Measurements from ENCODE around the gene DYTN.
A peak's percentile ranks its signal among the peaks of the same experiment; 100 is the strongest.

DYTN gene

GRCh38 chr2:206657087-206657486 is 61.1 kb downstream of the DYTN start:
- no peaks in the 10 kb centered on the region for H3K27me3 ChIP-seq
- H3K36me3 ChIP-seq, result no peaks in the 10 kb centered on the region
- no peaks in the 10 kb centered on the region for H3K9me3 ChIP-seq
- TF ChIP-seq CTCF (IDR thresholded peaks at IDR 0.05; ENCODE audit: low read depth, low read length), result no peak
- no peak for DNase-seq
- no peaks in the 10 kb centered on the region for H3K4me1 ChIP-seq
- H3K4me3 ChIP-seq (ENCODE audit: low read depth, low read length), result no peak overlapping the region

- no peaks in the 10 kb centered on the region for H3K9me3 ChIP-seq
- peaks cover 12% of the 10 kb centered on the region for H3K27me3 ChIP-seq
- no peak for DNase-seq
- H3K36me3 ChIP-seq, result no peaks in the 10 kb centered on the region
- TF ChIP-seq CTCF (IDR thresholded peaks at IDR 0.05; ENCODE audit: low read depth, low read length), result no peak
- no peaks in the 10 kb centered on the region for H3K4me1 ChIP-seq
- no peak overlapping the region for H3K4me3 ChIP-seq (ENCODE audit: low read depth, low read length)
Observed at GRCh38 chr2:206647985-206648384, 70.2 kb downstream of the DYTN start.

GRCh38 chr2:206642075-206643025 is 75.8 kb downstream of the DYTN start, which contains the start of gene FAM237A:
Gene FAM237A, plus strand, starts transcription at chr2:206642487. Its CDS starts 1,750 bp downstream, at chr2:206644237.
- Histone ChIP-seq H3K9me3 (no peaks in the 10 kb centered on the region; the same call in 1 of the 2 replicates), H3K36me3 (no peaks in the 10 kb centered on the region), H3K4me1 (no peaks in the 10 kb centered on the region), H3K27me3 (peaks cover 49% of the 10 kb centered on the region), H3K4me3 (ENCODE audit: low read depth, low read length) (peak within 1 kb of the TSS; percentile 47)
- peak; percentile 26 for DNase-seq
- no peak for TF ChIP-seq CTCF (IDR thresholded peaks at IDR 0.05; ENCODE audit: low read depth, low read length)

- H3K9me3 ChIP-seq, result no peaks in the 10 kb centered on the region; the same call in 1 of the 2 replicates
- H3K27me3 ChIP-seq, result peaks cover 49% of the 10 kb centered on the region
- no peak for TF ChIP-seq CTCF (IDR thresholded peaks at IDR 0.05; ENCODE audit: low read depth, low read length)
- no peak overlapping the region for H3K4me3 ChIP-seq (ENCODE audit: low read depth, low read length)
- H3K4me1 ChIP-seq, result no peaks in the 10 kb centered on the region
- no peak for DNase-seq
- no peaks in the 10 kb centered on the region for H3K36me3 ChIP-seq
Observed at GRCh38 chr2:206641226-206641625, 77.0 kb downstream of the DYTN start.

GRCh38 chr2:206639636-206640035 is 78.6 kb downstream of the DYTN start:
- no peak overlapping the region for H3K4me3 ChIP-seq (ENCODE audit: low read depth, low read length)
- no peak for TF ChIP-seq CTCF (IDR thresholded peaks at IDR 0.05; ENCODE audit: low read depth, low read length)
- DNase-seq, result no peak
- H3K9me3 ChIP-seq, result no peaks in the 10 kb centered on the region; the same call in 1 of the 2 replicates
- H3K4me1 ChIP-seq, result no peaks in the 10 kb centered on the region
- H3K36me3 ChIP-seq, result no peaks in the 10 kb centered on the region
- peaks cover 49% of the 10 kb centered on the region for H3K27me3 ChIP-seq

- H3K9me3 ChIP-seq, result no peaks in the 10 kb centered on the region
- H3K27me3 ChIP-seq, result peaks cover 11% of the 10 kb centered on the region
- H3K4me3 ChIP-seq (ENCODE audit: low read depth, low read length), result no peak overlapping the region
- H3K4me1 ChIP-seq, result no peaks in the 10 kb centered on the region
- H3K36me3 ChIP-seq, result no peaks in the 10 kb centered on the region
- TF ChIP-seq CTCF (IDR thresholded peaks at IDR 0.05; ENCODE audit: low read depth, low read length), result no peak
- no peak for DNase-seq
Observed at GRCh38 chr2:206635015-206635414, 83.2 kb downstream of the DYTN start.

Data from BE2C (cell line).